Renal cortex interstitium (tissue), 11 donors: ENCODE data around the gene NR5A1. TPM values are rescaled to one million over a fixed set of nuclear protein-coding genes. Genes with fewer than 3 reads are reported as not detected.

Source experiments
- DNase-seq, 11 donors: peaks; one replicate each; pipeline ENCODE4 v3.0.0-alpha.2; 2013; ENCODE audit warnings: low read depth in 9 of 11, low spot score in 4 of 11; ENCODE audit errors: extremely low read depth in 1 of 11
- polyA plus RNA-seq, 3 donors: library from polyadenylated mRNA; unstranded; fragments of 120-200 nt; gene quantifications; one replicate each; pipeline ENCODE4 v1.2.1, GENCODE V29; 2013; ENCODE audit not compliant: insufficient read length in 3 of 3

Gene NR5A1
- polyA plus RNA-seq, 3 donors = 0.06 to 0.11 (median 0.11) TPM

- peak in 1 of 11 donors; percentile 28 for DNase-seq
Measured at GRCh38 chr9:124502711-124503702, 4.2 kb downstream of the NR5A1 start.

- DNase-seq = no peak
Measured at GRCh38 chr9:124501771-124502320, 5.4 kb downstream of the NR5A1 start.

GRCh38 chr9:124500796-124501611 lies 6.2 kb downstream of the NR5A1 start:
- no peak for DNase-seq

GRCh38 chr9:124500028-124500795 lies 7.0 kb downstream of the NR5A1 start:
- no peak for DNase-seq

- DNase-seq = no peak
Measured at GRCh38 chr9:124499216-124499615, 8.0 kb downstream of the NR5A1 start.

GRCh38 chr9:124498499-124499146 lies 8.6 kb downstream of the NR5A1 start:
- DNase-seq = no peak

GRCh38 chr9:124498040-124498439 lies 9.2 kb downstream of the NR5A1 start:
- DNase-seq = no peak

GRCh38 chr9:124497441-124497840 lies 9.8 kb downstream of the NR5A1 start:
- DNase-seq = no peak

- peak in 7 of 11 donors; percentile 28 to 69 (median 59) for DNase-seq
Measured at GRCh38 chr9:124496463-124496862, 10.7 kb downstream of the NR5A1 start.

- no peak for DNase-seq
Measured at GRCh38 chr9:124496075-124496449, 11.1 kb downstream of the NR5A1 start.

- DNase-seq = no peak
Measured at GRCh38 chr9:124495126-124496074, 11.8 kb downstream of the NR5A1 start.

GRCh38 chr9:124493794-124494479 lies 13.3 kb downstream of the NR5A1 start:
- no peak for DNase-seq

- DNase-seq = no peak
Measured at GRCh38 chr9:124493218-124493617, 14.0 kb downstream of the NR5A1 start.

GRCh38 chr9:124492818-124493217 lies 14.4 kb downstream of the NR5A1 start:
- DNase-seq = no peak

GRCh38 chr9:124491049-124491975 lies 15.9 kb downstream of the NR5A1 start:
- no peak for DNase-seq

- DNase-seq = no peak
Measured at GRCh38 chr9:124490004-124490403, 17.2 kb downstream of the NR5A1 start.
